Measurements from ENCODE around the gene HAUS3. TPM values are rescaled to one million over a fixed set of nuclear protein-coding genes. Genes with fewer than 3 reads are reported as not detected.

The HAUS3 gene
- total and polyA plus RNA-seq, 4 donors, result 5.6 to 21.0 (median 12.1) TPM

- Histone ChIP-seq H3K27ac (ENCODE audit: low read depth in 1 of 2, low read length in 1 of 2) (no peak overlapping the region), H3K9ac (ENCODE audit: insufficient read depth in 1 of 2, low read length in 2 of 2) (no peak overlapping the region), H3K4me1 (ENCODE audit: control insufficient read depth in 5 of 5, insufficient read depth in 5 of 5, low read length in 5 of 5) (no peaks in the 10 kb centered on the region), H3K9me3 (ENCODE audit: control insufficient read depth in 4 of 4, insufficient read depth in 3 of 4, low read length in 3 of 4) (peaks cover 0 to 3% (median 0%) of the 10 kb centered on the region in 4 donors), H3K36me3 (ENCODE audit: control insufficient read depth in 4 of 4, insufficient read depth in 4 of 4, low read length in 4 of 4) (no peaks in the 10 kb centered on the region), H3K27me3 (ENCODE audit: control insufficient read depth in 3 of 3, insufficient read depth in 3 of 3, low read length in 2 of 3) (no peaks in the 10 kb centered on the region), H3K4me3 (no peak overlapping the region)
- no peak for ATAC-seq (ENCODE audit: insufficient read depth, low FRiP score)
- 98 to 100% methylated on average over 1 of the region's 1 CpG for WGBS, 2 donors
- no peak for TF ChIP-seq CTCF (IDR thresholded peaks at IDR 0.05; ENCODE audit: control extremely low read depth, extremely low read depth)
- no peak for DNase-seq
Observed at GRCh38 chr4:2178986-2179385, 62.9 kb downstream of the HAUS3 start.

Small RNA genes lying within 50 kb of the gene (small RNA-seq; reads per million reads assigned to genes)
- not detected for gene COX6B1P5 (ENCODE audit: low replicate concordance)

Other genes starting within 250 kb of the HAUS3 start
- 10 to 100 TPM; 31.3 to 33.6 TPM for gene NELFA, start 233.1 kb downstream of the HAUS3 start, total RNA-seq
- gene NELFA, start 233.1 kb downstream of the HAUS3 start, polyA plus RNA-seq, result 10 to 100 TPM; 17.8 to 18.2 TPM
- under 1 TPM; 0.28 to 0.46 TPM for gene NAT8L, start 182.8 kb downstream of the HAUS3 start, total RNA-seq
- under 1 TPM; 0.05 to 0.06 TPM for gene NAT8L, start 182.8 kb downstream of the HAUS3 start, polyA plus RNA-seq
- gene POLN, start within 50 bp of the HAUS3 start, total RNA-seq, result 1 to 10 TPM; 3.3 to 3.7 TPM
- 1 to 10 TPM in 1 of 2 donors, under 1 TPM in 1; 0.68 to 1.1 TPM for gene POLN, start within 50 bp of the HAUS3 start, polyA plus RNA-seq
- gene MXD4, start 20.0 kb upstream of the HAUS3 start, total RNA-seq, result 10 to 100 TPM; 37.5 to 65.1 TPM
- gene MXD4, start 20.0 kb upstream of the HAUS3 start, polyA plus RNA-seq, result 10 to 100 TPM; 34.4 to 58.2 TPM
- 10 to 100 TPM in 1 of 2 donors, 1 to 10 TPM in 1; 8.3 to 10.3 TPM for gene ZFYVE28, start 176.5 kb upstream of the HAUS3 start, total RNA-seq
- gene ZFYVE28, start 176.5 kb upstream of the HAUS3 start, polyA plus RNA-seq, result 1 to 10 TPM; 6.8 to 6.9 TPM
- 10 to 100 TPM in 1 of 2 donors, 1 to 10 TPM in 1; 2.6 to 12.1 TPM for gene CFAP99, start 176.8 kb upstream of the HAUS3 start, total RNA-seq
- gene CFAP99, start 176.8 kb upstream of the HAUS3 start, polyA plus RNA-seq, result 1 to 10 TPM; 2.1 TPM
- 10 to 100 TPM; 49.2 to 54.7 TPM for gene RNF4, start 227.0 kb upstream of the HAUS3 start, total RNA-seq
- 10 to 100 TPM; 14.8 to 33.0 TPM for gene RNF4, start 227.0 kb upstream of the HAUS3 start, polyA plus RNA-seq